GM13977 (cell line): ENCODE results near the gene HS6ST1.

Source experiments
- DNase-seq: peaks from one replicate; pipeline ENCODE4 v3.0.0; 2012; ENCODE audit warnings: low spot score
- in situ Hi-C: fragments of 300-500 bp; cut with MboI; formaldehyde crosslinking; loops from one replicate; pipeline ENCODE4 v1.12.0; 2022; ENCODE audit warnings: low sequenced_read_pairs, low pct_unique_long_range_greater_than_20kb, mixed read lengths, inconsistent platforms; ENCODE audit not compliant: unreplicated experiment
- TF ChIP-seq, protein P1 (sequence below): IDR thresholded peaks from 2 replicates; pipeline ENCODE4 v1.5.1; 2012; ENCODE audit warnings: mild to moderate bottlenecking, control low read depth; ENCODE audit not compliant: insufficient read depth; ENCODE audit errors: extremely low read depth, missing control alignments

Gene HS6ST1

GRCh38 chr2:128215897-128216642 is 102.6 kb downstream of the HS6ST1 start:
- in situ Hi-C loops, result no loop called here
- TF ChIP-seq, protein P1, sequence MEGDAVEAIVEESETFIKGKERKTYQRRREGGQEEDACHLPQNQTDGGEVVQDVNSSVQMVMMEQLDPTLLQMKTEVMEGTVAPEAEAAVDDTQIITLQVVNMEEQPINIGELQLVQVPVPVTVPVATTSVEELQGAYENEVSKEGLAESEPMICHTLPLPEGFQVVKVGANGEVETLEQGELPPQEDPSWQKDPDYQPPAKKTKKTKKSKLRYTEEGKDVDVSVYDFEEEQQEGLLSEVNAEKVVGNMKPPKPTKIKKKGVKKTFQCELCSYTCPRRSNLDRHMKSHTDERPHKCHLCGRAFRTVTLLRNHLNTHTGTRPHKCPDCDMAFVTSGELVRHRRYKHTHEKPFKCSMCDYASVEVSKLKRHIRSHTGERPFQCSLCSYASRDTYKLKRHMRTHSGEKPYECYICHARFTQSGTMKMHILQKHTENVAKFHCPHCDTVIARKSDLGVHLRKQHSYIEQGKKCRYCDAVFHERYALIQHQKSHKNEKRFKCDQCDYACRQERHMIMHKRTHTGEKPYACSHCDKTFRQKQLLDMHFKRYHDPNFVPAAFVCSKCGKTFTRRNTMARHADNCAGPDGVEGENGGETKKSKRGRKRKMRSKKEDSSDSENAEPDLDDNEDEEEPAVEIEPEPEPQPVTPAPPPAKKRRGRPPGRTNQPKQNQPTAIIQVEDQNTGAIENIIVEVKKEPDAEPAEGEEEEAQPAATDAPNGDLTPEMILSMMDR, result no peak
- no peak for DNase-seq
